ENCODE results near the gene AMMECR1L. TPM values are rescaled to one million over a fixed set of nuclear protein-coding genes. Genes with fewer than 3 reads are reported as not detected.

The AMMECR1L gene
- total RNA-seq, 1 donor from 2014 or later = 20.1 TPM

- DNase-seq = peak; percentile 39
Observed at GRCh38 chr2:127886593-127886935, 808 bp upstream of the AMMECR1L start.

GRCh38 chr2:127884861-127885740 is 655 bp downstream of the AMMECR1L start:
- DNase-seq = peak; percentile 41

- peak; percentile 35 for DNase-seq
Observed at GRCh38 chr2:127884436-127884835, 1.3 kb downstream of the AMMECR1L start.

GRCh38 chr2:127879899-127880298 is 5.9 kb downstream of the AMMECR1L start:
- DNase-seq = no peak

- DNase-seq = no peak
Observed at GRCh38 chr2:127877626-127878025, 8.1 kb downstream of the AMMECR1L start.

GRCh38 chr2:127877136-127877535 is 8.6 kb downstream of the AMMECR1L start:
- DNase-seq = no peak

- DNase-seq = no peak
Observed at GRCh38 chr2:127874378-127875269, 11.1 kb downstream of the AMMECR1L start.

GRCh38 chr2:127873707-127874303 is 12.0 kb downstream of the AMMECR1L start:
- no peak for DNase-seq

- no peak for DNase-seq
Observed at GRCh38 chr2:127872354-127872753, 13.4 kb downstream of the AMMECR1L start.

GRCh38 chr2:127865926-127866325 is 19.8 kb downstream of the AMMECR1L start:
- no peak for DNase-seq

GRCh38 chr2:127864877-127865276 is 20.9 kb downstream of the AMMECR1L start:
- peak; percentile 53 for DNase-seq

GRCh38 chr2:127862228-127862627 is 23.5 kb downstream of the AMMECR1L start:
- DNase-seq = no peak

- DNase-seq = no peak
Observed at GRCh38 chr2:127860130-127860529, 25.6 kb downstream of the AMMECR1L start.

GRCh38 chr2:127859712-127860085 is 26.1 kb downstream of the AMMECR1L start:
- no peak for DNase-seq

GRCh38 chr2:127857265-127857808 is 28.4 kb downstream of the AMMECR1L start:
- DNase-seq = no peak

- no peak for DNase-seq
Observed at GRCh38 chr2:127853671-127854070, 32.1 kb downstream of the AMMECR1L start.

GRCh38 chr2:127852388-127852787 is 33.4 kb downstream of the AMMECR1L start:
- DNase-seq = no peak

GRCh38 chr2:127847931-127848330 is 37.8 kb downstream of the AMMECR1L start:
- DNase-seq = no peak

- no peak for DNase-seq
Observed at GRCh38 chr2:127844973-127845372, 40.8 kb downstream of the AMMECR1L start.

- DNase-seq = no peak
Observed at GRCh38 chr2:127843677-127844076, 42.1 kb downstream of the AMMECR1L start.

- no peak for DNase-seq
Observed at GRCh38 chr2:127841466-127842178, 44.1 kb downstream of the AMMECR1L start.

- no peak for DNase-seq
Observed at GRCh38 chr2:127840893-127841292, 44.9 kb downstream of the AMMECR1L start.

Data from dermis blood vessel endothelial cell (primary cell).